Measurements from ENCODE around the gene SDCCAG8.

GRCh38 chr1:243257189-243257588 lies 1.3 kb downstream of the SDCCAG8 start:
- TF ChIP-seq TEAD4 (IDR thresholded peaks at IDR 0.05; ENCODE audit: low read depth, low read length) (no peak), CTCF (IDR thresholded peaks at IDR 0.05; ENCODE audit: control extremely low read depth in 1 of 3, insufficient read depth in 1 of 3, low read depth in 1 of 3, low read length in 3 of 3) (no peak), TAF1 (IDR thresholded peaks at IDR 0.05; ENCODE audit: low read depth, low read length) (no peak), EP300 (IDR thresholded peaks at IDR 0.05; ENCODE audit: borderline replicate concordance in 1 of 2, low read depth in 2 of 2, low read length in 2 of 2) (no peak), MAX (IDR thresholded peaks at IDR 0.05) (no peak), CEBPB (IDR thresholded peaks at IDR 0.05; ENCODE audit: low read depth, low read length) (no peak), POU5F1 (IDR thresholded peaks at IDR 0.05; ENCODE audit: low read depth, low read length) (no peak), HDAC2 (IDR thresholded peaks at IDR 0.05; ENCODE audit: borderline replicate concordance in 1 of 2, low read depth in 2 of 2, low read length in 2 of 2) (no peak), POLR2A (IDR thresholded peaks at IDR 0.05; ENCODE audit: control extremely low read depth in 1 of 2, low read depth in 2 of 2, low read length in 2 of 2) (no peak), CREB1 (IDR thresholded peaks at IDR 0.05) (no peak)

Measured in H1 (cell line).